ENCODE measurements around the gene CYP4F8.

- no peak for TF ChIP-seq CTCF (IDR thresholded peaks at IDR 0.05; ENCODE audit: low read depth, low read length)
- no peak for TF ChIP-seq MAX (IDR thresholded peaks at IDR 0.05; ENCODE audit: low read depth, low read length)
- TF ChIP-seq MYC (IDR thresholded peaks at IDR 0.05; ENCODE audit: low read depth, low read length) = no peak
Measured at GRCh38 chr19:15583346-15583745, 31.7 kb upstream of the CYP4F8 start.
